ENCODE measurements around the gene ASPSCR1. TPM values are rescaled to one million over a fixed set of nuclear protein-coding genes. Genes with fewer than 3 reads are reported as not detected.

The ASPSCR1 gene
- total RNA-seq, 2 experiments from 2014 or later, result 77.8 to 89.1 TPM

- CTCF ChIA-PET (ENCODE audit: unreplicated experiment), result no interaction called here
- no TSS peak for BruUV-seq (replicated peaks)
Observed at GRCh38 chr17:82043507-82043906, 66.1 kb downstream of the ASPSCR1 start.

GRCh38 chr17:82045936-82046484, 68.6 kb downstream of the ASPSCR1 start:
- DNase-seq (ENCODE audit: low spot score), result no peak
- Histone ChIP-seq H3K9me2 (ENCODE audit: insufficient read depth, low read length) (no peaks in the 10 kb centered on the region), H3K79me2 (ENCODE audit: insufficient read depth, low read depth, low read length) (no peaks in the 10 kb centered on the region), H3K4me1 (ENCODE audit: insufficient read depth, low read length, poor library complexity, severe bottlenecking) (peaks cover 10% of the 10 kb centered on the region), H2AFZ (ENCODE audit: low read length) (no peak overlapping the region), H3K4me3 (ENCODE audit: low read depth, low read length, poor library complexity, severe bottlenecking) (no peak overlapping the region), H3K4me2 (ENCODE audit: low read length) (no peak overlapping the region), H3K36me3 (ENCODE audit: insufficient read depth, low read length) (no peaks in the 10 kb centered on the region), H4K20me1 (ENCODE audit: insufficient read depth, low read length) (no peaks in the 10 kb centered on the region), H3K9me3 (ENCODE audit: low read length) (no peaks in the 10 kb centered on the region), H3K27ac (ENCODE audit: low read depth, low read length, poor library complexity, severe bottlenecking) (no peak overlapping the region)
- no TSS peak for BruUV-seq (replicated peaks)
- POLR2A ChIA-PET, result no interaction called here
- intact Hi-C loops (cut with micrococcal nuclease; ENCODE audit: unreplicated experiment), result no loop called here
- TF ChIP-seq EZH2phosphoT487 (IDR thresholded peaks at IDR 0.05; ENCODE audit: borderline replicate concordance, low read depth, low read length), result no peak
- CTCF ChIA-PET (ENCODE audit: unreplicated experiment), result no interaction called here

More at GRCh38 chr17:82043507-82043906, 66.1 kb downstream of the ASPSCR1 start:
- Histone ChIP-seq H3K79me2 (ENCODE audit: insufficient read depth, low read depth, low read length) (no peaks in the 10 kb centered on the region), H2AFZ (ENCODE audit: low read length) (no peak overlapping the region), H3K9me2 (ENCODE audit: insufficient read depth, low read length) (no peaks in the 10 kb centered on the region), H3K4me1 (ENCODE audit: insufficient read depth, low read length, poor library complexity, severe bottlenecking) (peaks cover 6% of the 10 kb centered on the region), H3K9me3 (ENCODE audit: low read length) (no peaks in the 10 kb centered on the region), H3K27ac (ENCODE audit: low read depth, low read length, poor library complexity, severe bottlenecking) (no peak overlapping the region), H3K4me3 (ENCODE audit: low read depth, low read length, poor library complexity, severe bottlenecking) (no peak overlapping the region), H3K4me2 (ENCODE audit: low read length) (no peak overlapping the region), H3K36me3 (ENCODE audit: insufficient read depth, low read length) (no peaks in the 10 kb centered on the region), H4K20me1 (ENCODE audit: insufficient read depth, low read length) (no peaks in the 10 kb centered on the region)
- POLR2A ChIA-PET, result no interaction called here
- intact Hi-C loops (cut with micrococcal nuclease; ENCODE audit: unreplicated experiment), result no loop called here
- no peak for DNase-seq (ENCODE audit: low spot score)
- no peak for TF ChIP-seq CTCF (conservative IDR thresholded peaks at IDR 0.05; ENCODE audit: low read length)
- TF ChIP-seq EZH2phosphoT487 (IDR thresholded peaks at IDR 0.05; ENCODE audit: borderline replicate concordance, low read depth, low read length), result no peak

- TF ChIP-seq EZH2phosphoT487 (IDR thresholded peaks at IDR 0.05; ENCODE audit: borderline replicate concordance, low read depth, low read length), result no peak
- intact Hi-C loops (cut with micrococcal nuclease; ENCODE audit: unreplicated experiment), result no loop called here
Observed at GRCh38 chr17:82046903-82047302, 69.5 kb downstream of the ASPSCR1 start.

More at GRCh38 chr17:82046903-82047302, 69.5 kb downstream of the ASPSCR1 start:
- ChIA-PET CTCF (ENCODE audit: unreplicated experiment) (no interaction called here), POLR2A (interaction anchor here (1.5 kb wide), 1 partner anchor 10 kb away, joined by 4 read pairs; the partner anchor contains the start of gene DCXR)
- DNase-seq (ENCODE audit: low spot score), result no peak
- BruUV-seq (replicated peaks), result no TSS peak
- Histone ChIP-seq H3K9me3 (ENCODE audit: low read length) (no peaks in the 10 kb centered on the region), H3K4me2 (ENCODE audit: low read length) (no peak overlapping the region), H3K79me2 (ENCODE audit: insufficient read depth, low read depth, low read length) (no peaks in the 10 kb centered on the region), H4K20me1 (ENCODE audit: insufficient read depth, low read length) (no peaks in the 10 kb centered on the region), H2AFZ (ENCODE audit: low read length) (no peak overlapping the region), H3K9me2 (ENCODE audit: insufficient read depth, low read length) (no peaks in the 10 kb centered on the region), H3K4me1 (ENCODE audit: insufficient read depth, low read length, poor library complexity, severe bottlenecking) (peaks cover 11% of the 10 kb centered on the region), H3K27ac (ENCODE audit: low read depth, low read length, poor library complexity, severe bottlenecking) (no peak overlapping the region), H3K36me3 (ENCODE audit: insufficient read depth, low read length) (no peaks in the 10 kb centered on the region), H3K4me3 (ENCODE audit: low read depth, low read length, poor library complexity, severe bottlenecking) (no peak overlapping the region)
